Stimulated activated CD4-positive, alpha-beta T cell treated with anti-CD3 and anti-CD28 coated beads, Interleukin-12 subunit alpha, Interleukin-12 subunit beta, amount 100 ng/mL, for 4 hours (primary cell): Measurements from ENCODE around the gene SYCE1.

Source experiments
- DNase-seq: peaks from one replicate; pipeline ENCODE4 v3.0.0-alpha.2; 2020

SYCE1 gene

DNA sequence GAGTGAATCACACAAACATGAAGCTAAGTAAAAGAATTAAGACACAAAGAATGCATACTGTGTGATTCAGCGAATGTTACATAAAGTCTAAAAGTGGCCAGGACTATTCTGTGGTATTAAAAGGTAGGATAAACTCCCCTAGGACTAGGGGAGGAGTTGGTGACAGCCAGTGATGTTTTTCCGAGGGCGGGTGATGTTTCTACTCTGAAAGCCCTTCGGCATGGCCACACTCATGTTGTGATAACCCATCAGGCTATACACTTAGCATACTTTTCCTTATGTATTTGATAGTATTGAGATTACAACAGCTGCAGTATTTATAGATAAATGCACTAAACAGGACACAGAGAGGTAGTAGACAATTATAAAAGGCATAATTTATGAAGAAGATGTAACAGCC is 54.0 kb downstream of the SYCE1 start:
- no peak for DNase-seq

DNA sequence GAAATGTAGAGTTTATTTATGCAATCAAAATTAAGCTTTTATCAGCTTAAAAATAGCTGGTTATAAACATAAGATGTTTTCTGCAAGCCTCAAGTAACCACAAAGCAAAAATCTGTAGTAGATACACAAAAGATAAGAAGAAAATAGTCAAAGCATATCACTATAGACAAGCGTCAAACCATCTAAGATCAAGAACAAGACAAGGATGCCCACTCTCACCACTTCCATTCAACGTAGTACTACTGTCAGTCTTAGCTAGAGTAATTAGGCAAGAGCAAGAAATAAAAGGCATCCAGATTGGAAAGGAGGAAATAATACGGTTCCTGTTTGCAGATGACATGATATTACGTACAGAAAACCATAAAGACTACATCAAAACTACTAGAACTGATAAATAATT is 55.7 kb downstream of the SYCE1 start:
- DNase-seq = no peak
